Activated CD8-positive, alpha-beta T cell treated with anti-CD3 and anti-CD28 coated beads, Interleukin-2, amount 10 ng/mL, durations not matched to agents 7 days and 5 days (primary cell): Measurements from ENCODE around the gene AGPAT4. TPM values are rescaled to one million over a fixed set of nuclear protein-coding genes. Genes with fewer than 3 reads are reported as not detected.
A peak's percentile ranks its signal among the peaks of the same experiment; 100 is the strongest.
"Not testable (repeated sequence)": the region's sequence is repeated elsewhere in the genome, so short reads cannot be mapped to it uniquely, and the experiment has no call there.

Experiments
- ATAC-seq: fragments of 150-1000 bp; cut with Tn5 transposase; one replicate; pipeline ENCODE4 v1.10.0; 2021; ENCODE audit warnings: moderate library complexity
- CTCF ChIA-PET: fragments of 350-600 bp; sonication (Branson Sonifier 250); formaldehyde crosslinking; loops from one replicate; lab custom pipeline; 2021; ENCODE audit warnings: antibody characterized with exemption; lab: Charles Lee
- POLR2A ChIA-PET: fragments of 350-600 bp; sonication (Branson Sonifier 250); formaldehyde crosslinking; loops from one replicate; lab custom pipeline; 2021; ENCODE audit warnings: antibody characterized with exemption; lab: Charles Lee
- DNase-seq: peaks from one replicate; pipeline ENCODE4 v3.0.0-alpha.2; 2020
- H3K27ac Mint-ChIP-seq: one replicate; pipeline ENCODE4 v1.8.0; 2021; ENCODE audit warnings: mild to moderate bottlenecking, mixed read lengths
- H3K27me3 Mint-ChIP-seq: one replicate; pipeline ENCODE4 v1.8.0; 2021; ENCODE audit warnings: low read depth, mixed read lengths
- H3K36me3 Mint-ChIP-seq: one replicate; pipeline ENCODE4 v1.8.0; 2021; ENCODE audit warnings: low read depth, mixed read lengths
- H3K4me1 Mint-ChIP-seq: one replicate; pipeline ENCODE4 v1.8.0; 2021; ENCODE audit warnings: low read depth, mixed read lengths
- H3K4me3 Mint-ChIP-seq: one replicate; pipeline ENCODE4 v1.8.0; 2021; ENCODE audit warnings: mild to moderate bottlenecking, mixed read lengths
- H3K9me3 Mint-ChIP-seq: one replicate; pipeline ENCODE4 v1.8.0; 2022; ENCODE audit warnings: mixed read lengths; ENCODE audit not compliant: insufficient read depth
- total RNA-seq, 2 experiments: library from RNA; stranded (reverse); gene quantifications; one replicate each; pipeline ENCODE4 v1.2.3, GENCODE V29; 2021

Gene AGPAT4
- total RNA-seq, 2 experiments from 2014 or later = 4.0 to 4.3 TPM

GRCh38 chr6:161125591-161125990, 148.3 kb downstream of the AGPAT4 start:
- no peak for ATAC-seq
- ChIA-PET POLR2A (no interaction called here), CTCF (no interaction called here)
- no peak overlapping the region for H3K27ac Mint-ChIP-seq
- peaks cover 16% of the 10 kb centered on the region for H3K4me1 Mint-ChIP-seq
- peaks cover 36% of the 10 kb centered on the region for H3K9me3 Mint-ChIP-seq
- H3K27me3 Mint-ChIP-seq = no peaks in the 10 kb centered on the region
- H3K4me3 Mint-ChIP-seq = no peak overlapping the region
- no peak for DNase-seq
- H3K36me3 Mint-ChIP-seq = peaks cover 65% of the 10 kb centered on the region

- ATAC-seq, DNase-seq, CTCF ChIA-PET, H3K27me3 Mint-ChIP-seq, H3K4me3 Mint-ChIP-seq, POLR2A ChIA-PET, H3K27ac Mint-ChIP-seq, H3K4me1 Mint-ChIP-seq: not testable (repeated sequence)
- H3K9me3 Mint-ChIP-seq = peaks cover 36% of the 10 kb centered on the region
- peaks cover 77% of the 10 kb centered on the region for H3K36me3 Mint-ChIP-seq
Measured at GRCh38 chr6:161123319-161123718, 150.5 kb downstream of the AGPAT4 start.

GRCh38 chr6:161117942-161118341, 155.9 kb downstream of the AGPAT4 start:
- no peak overlapping the region for H3K27ac Mint-ChIP-seq
- peaks cover 66% of the 10 kb centered on the region for H3K36me3 Mint-ChIP-seq
- CTCF ChIA-PET = no interaction called here
- H3K27me3 Mint-ChIP-seq = no peaks in the 10 kb centered on the region
- no peaks in the 10 kb centered on the region for H3K4me1 Mint-ChIP-seq
- DNase-seq (no peak), ATAC-seq (no peak)
- no peak overlapping the region for H3K4me3 Mint-ChIP-seq
- POLR2A ChIA-PET = no interaction called here
- peaks cover 10% of the 10 kb centered on the region for H3K9me3 Mint-ChIP-seq

GRCh38 chr6:161117308-161117707, 156.6 kb downstream of the AGPAT4 start:
- H3K9me3 Mint-ChIP-seq = peaks cover 4% of the 10 kb centered on the region
- no peak overlapping the region for H3K27ac Mint-ChIP-seq
- DNase-seq (no peak), ATAC-seq (no peak)
- no peaks in the 10 kb centered on the region for H3K27me3 Mint-ChIP-seq
- CTCF ChIA-PET = no interaction called here
- peaks cover 66% of the 10 kb centered on the region for H3K36me3 Mint-ChIP-seq
- H3K4me3 Mint-ChIP-seq = no peak overlapping the region
- peaks cover under 1% of the 10 kb centered on the region for H3K4me1 Mint-ChIP-seq
- POLR2A ChIA-PET = interaction anchor here (0.6 kb wide), 1 partner anchor 22 kb away, joined by 3 read pairs; no protein-coding TSS in a partner anchor

- H3K9me3 Mint-ChIP-seq = no peaks in the 10 kb centered on the region
- H3K4me3 Mint-ChIP-seq = no peak overlapping the region
- CTCF ChIA-PET = no interaction called here
- peaks cover 8% of the 10 kb centered on the region for H3K4me1 Mint-ChIP-seq
- peaks cover 66% of the 10 kb centered on the region for H3K36me3 Mint-ChIP-seq
- no peak overlapping the region for H3K27ac Mint-ChIP-seq
- POLR2A ChIA-PET = interaction anchor here (0.6 kb wide), 1 partner anchor 23 kb away, joined by 3 read pairs; no protein-coding TSS in a partner anchor
- H3K27me3 Mint-ChIP-seq = no peaks in the 10 kb centered on the region
- no peak for DNase-seq
- ATAC-seq = no peak
Measured at GRCh38 chr6:161116554-161116953, 157.3 kb downstream of the AGPAT4 start.

- no peaks in the 10 kb centered on the region for H3K27me3 Mint-ChIP-seq
- H3K9me3 Mint-ChIP-seq = no peaks in the 10 kb centered on the region
- CTCF ChIA-PET = no interaction called here
- H3K4me1 Mint-ChIP-seq = peaks cover 17% of the 10 kb centered on the region
- ATAC-seq = no peak
- H3K4me3 Mint-ChIP-seq = no peak overlapping the region
- H3K27ac Mint-ChIP-seq = peak overlapping the region; percentile 26
- H3K36me3 Mint-ChIP-seq = peaks cover 69% of the 10 kb centered on the region
- POLR2A ChIA-PET = no interaction called here
- no peak for DNase-seq
Measured at GRCh38 chr6:161115468-161115867, 158.4 kb downstream of the AGPAT4 start.

GRCh38 chr6:161111261-161111660, 162.6 kb downstream of the AGPAT4 start:
- Mint-ChIP-seq H3K27ac (peak overlapping the region; percentile 82), H3K4me3 (no peak overlapping the region), H3K4me1 (peaks cover 20% of the 10 kb centered on the region), H3K9me3 (no peaks in the 10 kb centered on the region), H3K27me3 (no peaks in the 10 kb centered on the region), H3K36me3 (peaks cover 65% of the 10 kb centered on the region)
- POLR2A ChIA-PET = no interaction called here
- CTCF ChIA-PET = interaction anchor here (0.6 to 1.7 kb wide), 5 partner anchors 10 to 262 kb away, joined by 3 to 8 read pairs (median 4); no protein-coding TSS in a partner anchor
- ATAC-seq (peak; percentile 94), DNase-seq (peak; percentile 46)

- no peak for DNase-seq
- ChIA-PET CTCF (interaction anchor here (0.7 to 1.6 kb wide), 2 partner anchors 9 to 118 kb away, joined by 3 to 6 read pairs; no protein-coding TSS in a partner anchor), POLR2A (no interaction called here)
- Mint-ChIP-seq H3K4me1 (peaks cover 20% of the 10 kb centered on the region), H3K36me3 (peaks cover 65% of the 10 kb centered on the region), H3K27ac (no peak overlapping the region), H3K4me3 (no peak overlapping the region), H3K27me3 (no peaks in the 10 kb centered on the region), H3K9me3 (no peaks in the 10 kb centered on the region)
- no peak for ATAC-seq
Measured at GRCh38 chr6:161110028-161110779, 163.7 kb downstream of the AGPAT4 start.

- H3K27me3 Mint-ChIP-seq = no peaks in the 10 kb centered on the region
- peaks cover 67% of the 10 kb centered on the region for H3K36me3 Mint-ChIP-seq
- ATAC-seq (no peak), DNase-seq (no peak)
- H3K27ac Mint-ChIP-seq = no peak overlapping the region
- POLR2A ChIA-PET = no interaction called here
- CTCF ChIA-PET = interaction anchor here (2.2 kb wide), 1 partner anchor 262 kb away, joined by 5 read pairs; no protein-coding TSS in a partner anchor
- H3K4me3 Mint-ChIP-seq = no peak overlapping the region
- peaks cover 21% of the 10 kb centered on the region for H3K4me1 Mint-ChIP-seq
- no peaks in the 10 kb centered on the region for H3K9me3 Mint-ChIP-seq
Measured at GRCh38 chr6:161109366-161109765, 164.5 kb downstream of the AGPAT4 start.

- Mint-ChIP-seq H3K27me3 (no peaks in the 10 kb centered on the region), H3K9me3 (no peaks in the 10 kb centered on the region), H3K4me1 (peaks cover 21% of the 10 kb centered on the region), H3K27ac (peak overlapping the region; percentile 27), H3K36me3 (peaks cover 67% of the 10 kb centered on the region), H3K4me3 (no peak overlapping the region)
- DNase-seq (no peak), ATAC-seq (no peak)
- CTCF ChIA-PET = interaction anchor here (2.2 kb wide), 1 partner anchor 262 kb away, joined by 5 read pairs; no protein-coding TSS in a partner anchor
- POLR2A ChIA-PET = no interaction called here
Measured at GRCh38 chr6:161108916-161109315, 164.9 kb downstream of the AGPAT4 start.

GRCh38 chr6:161107779-161108730, 165.8 kb downstream of the AGPAT4 start:
- Mint-ChIP-seq H3K4me3 (no peak overlapping the region), H3K27ac (no peak overlapping the region), H3K27me3 (no peaks in the 10 kb centered on the region), H3K36me3 (peaks cover 71% of the 10 kb centered on the region), H3K4me1 (peaks cover 21% of the 10 kb centered on the region), H3K9me3 (no peaks in the 10 kb centered on the region)
- POLR2A ChIA-PET = no interaction called here
- DNase-seq (no peak), ATAC-seq (no peak)
- CTCF ChIA-PET = interaction anchor here (2.2 kb wide), 1 partner anchor 263 kb away, joined by 5 read pairs; no protein-coding TSS in a partner anchor
